ENCODE data around the gene LRBA. TPM values are rescaled to one million over a fixed set of nuclear protein-coding genes. Genes with fewer than 3 reads are reported as not detected.
A peak's percentile ranks its signal among the peaks of the same experiment; 100 is the strongest.

Gene LRBA
- total RNA-seq, 3 donors from 2014 or later (not counting 1 experiment from before 2014, with no cell fraction given), result 72.1 to 87.6 (median 83.1) TPM

DNA sequence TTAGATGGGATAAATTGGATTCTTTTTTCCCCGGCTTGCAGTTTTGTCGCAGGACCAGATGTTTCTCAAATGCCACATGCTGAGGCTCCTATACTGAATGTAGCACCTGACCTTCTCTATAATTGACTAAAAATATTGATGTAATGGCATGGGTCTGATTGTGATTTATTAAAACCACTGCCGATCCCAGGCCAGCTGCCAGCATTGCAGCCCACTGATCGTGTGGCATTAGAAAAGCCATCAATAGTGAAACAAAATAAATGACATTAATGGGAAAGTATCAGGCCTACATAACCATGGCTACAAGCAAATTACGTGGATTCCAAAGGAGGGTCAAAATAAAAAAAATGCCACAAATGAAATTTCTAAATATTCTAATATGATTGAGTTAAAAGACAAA, 334.4 kb downstream of the LRBA start:
- Histone ChIP-seq H3K4me3 (ENCODE audit: low read length) (no peak overlapping the region), H3K36me3 (ENCODE audit: control insufficient read depth, insufficient read depth, low read length) (peaks cover 7% of the 10 kb centered on the region), H3K27me3 (ENCODE audit: control insufficient read depth, insufficient read depth, low read length) (no peaks in the 10 kb centered on the region), H3K9me3 (ENCODE audit: control insufficient read depth, insufficient read depth, low read length) (no peaks in the 10 kb centered on the region), H3K4me1 (ENCODE audit: control insufficient read depth, insufficient read depth, low read length) (no peaks in the 10 kb centered on the region), H3K27ac (ENCODE audit: low read length) (no peak overlapping the region)
- peaks cover 5 to 21% of the 10 kb centered on the region in 2 donors for H3K4me1 Mint-ChIP-seq
- H3K27ac Mint-ChIP-seq, result no peak overlapping the region
- no peak for ATAC-seq
- TF ChIP-seq, protein P1, sequence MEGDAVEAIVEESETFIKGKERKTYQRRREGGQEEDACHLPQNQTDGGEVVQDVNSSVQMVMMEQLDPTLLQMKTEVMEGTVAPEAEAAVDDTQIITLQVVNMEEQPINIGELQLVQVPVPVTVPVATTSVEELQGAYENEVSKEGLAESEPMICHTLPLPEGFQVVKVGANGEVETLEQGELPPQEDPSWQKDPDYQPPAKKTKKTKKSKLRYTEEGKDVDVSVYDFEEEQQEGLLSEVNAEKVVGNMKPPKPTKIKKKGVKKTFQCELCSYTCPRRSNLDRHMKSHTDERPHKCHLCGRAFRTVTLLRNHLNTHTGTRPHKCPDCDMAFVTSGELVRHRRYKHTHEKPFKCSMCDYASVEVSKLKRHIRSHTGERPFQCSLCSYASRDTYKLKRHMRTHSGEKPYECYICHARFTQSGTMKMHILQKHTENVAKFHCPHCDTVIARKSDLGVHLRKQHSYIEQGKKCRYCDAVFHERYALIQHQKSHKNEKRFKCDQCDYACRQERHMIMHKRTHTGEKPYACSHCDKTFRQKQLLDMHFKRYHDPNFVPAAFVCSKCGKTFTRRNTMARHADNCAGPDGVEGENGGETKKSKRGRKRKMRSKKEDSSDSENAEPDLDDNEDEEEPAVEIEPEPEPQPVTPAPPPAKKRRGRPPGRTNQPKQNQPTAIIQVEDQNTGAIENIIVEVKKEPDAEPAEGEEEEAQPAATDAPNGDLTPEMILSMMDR (IDR thresholded peaks at IDR 0.05), result no peak
- no peaks in the 10 kb centered on the region for H3K27me3 Mint-ChIP-seq (ENCODE audit: low read depth in 2 of 2)
- WGBS (ENCODE audit: insufficient coverage), result 100% methylated on average over 4 of the region's 5 CpGs
- no peak for DNase-seq
- no peaks in the 10 kb centered on the region for H3K9me3 Mint-ChIP-seq
- intact Hi-C loops (cut with micrococcal nuclease), result no loop called here
- H3K4me3 Mint-ChIP-seq, result no peak overlapping the region
- H3K36me3 Mint-ChIP-seq, result no peaks in the 10 kb centered on the region

DNA sequence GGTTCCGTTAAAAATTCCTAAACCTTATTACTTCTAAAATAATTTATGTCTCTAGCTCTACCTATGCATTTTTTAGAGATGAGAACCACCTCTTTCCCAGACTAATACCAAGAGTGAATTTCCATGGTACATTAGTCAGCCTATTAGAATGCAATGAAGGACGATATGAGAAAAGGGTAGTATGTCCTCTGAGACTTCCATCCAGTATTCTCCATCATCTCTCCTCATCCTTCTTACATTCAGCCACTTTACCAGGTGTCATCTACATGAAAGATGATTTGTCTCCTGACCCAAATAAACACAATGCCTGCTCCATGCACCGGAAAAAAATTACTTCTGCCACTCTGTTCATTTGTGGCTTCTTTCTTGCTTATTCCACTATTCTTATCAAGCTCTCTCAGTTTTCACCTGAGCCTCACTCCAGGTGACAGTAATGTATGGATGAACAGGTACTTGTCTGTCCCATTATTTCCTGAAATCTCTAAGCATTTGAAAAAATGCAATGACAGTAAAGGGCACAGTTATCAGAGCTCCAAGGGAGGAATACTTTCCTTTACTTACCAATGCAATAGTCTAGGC, 335.2 kb downstream of the LRBA start:
- Mint-ChIP-seq H3K9me3 (no peaks in the 10 kb centered on the region), H3K27ac (peak overlapping the region in 1 of 2 donors; percentile 21), H3K27me3 (ENCODE audit: low read depth in 2 of 2) (no peaks in the 10 kb centered on the region), H3K36me3 (no peaks in the 10 kb centered on the region), H3K4me1 (peaks cover 5 to 19% of the 10 kb centered on the region in 2 donors), H3K4me3 (no peak overlapping the region)
- 98% methylated on average over 2 of the region's 3 CpGs for WGBS (ENCODE audit: insufficient coverage)
- no peaks in the 10 kb centered on the region for H3K27me3 ChIP-seq (ENCODE audit: control insufficient read depth, insufficient read depth, low read length)
- H3K9me3 ChIP-seq (ENCODE audit: control insufficient read depth, insufficient read depth, low read length), result no peaks in the 10 kb centered on the region
- H3K27ac ChIP-seq (ENCODE audit: low read length), result no peak overlapping the region
- H3K36me3 ChIP-seq (ENCODE audit: control insufficient read depth, insufficient read depth, low read length), result peaks cover 7% of the 10 kb centered on the region
- TF ChIP-seq, protein P1 (IDR thresholded peaks at IDR 0.05), result no peak
- no peaks in the 10 kb centered on the region for H3K4me1 ChIP-seq (ENCODE audit: control insufficient read depth, insufficient read depth, low read length)
- intact Hi-C loops (cut with micrococcal nuclease), result no loop called here
- no peak overlapping the region for H3K4me3 ChIP-seq (ENCODE audit: low read length)
- DNase-seq, result no peak
- ATAC-seq, result no peak

DNA sequence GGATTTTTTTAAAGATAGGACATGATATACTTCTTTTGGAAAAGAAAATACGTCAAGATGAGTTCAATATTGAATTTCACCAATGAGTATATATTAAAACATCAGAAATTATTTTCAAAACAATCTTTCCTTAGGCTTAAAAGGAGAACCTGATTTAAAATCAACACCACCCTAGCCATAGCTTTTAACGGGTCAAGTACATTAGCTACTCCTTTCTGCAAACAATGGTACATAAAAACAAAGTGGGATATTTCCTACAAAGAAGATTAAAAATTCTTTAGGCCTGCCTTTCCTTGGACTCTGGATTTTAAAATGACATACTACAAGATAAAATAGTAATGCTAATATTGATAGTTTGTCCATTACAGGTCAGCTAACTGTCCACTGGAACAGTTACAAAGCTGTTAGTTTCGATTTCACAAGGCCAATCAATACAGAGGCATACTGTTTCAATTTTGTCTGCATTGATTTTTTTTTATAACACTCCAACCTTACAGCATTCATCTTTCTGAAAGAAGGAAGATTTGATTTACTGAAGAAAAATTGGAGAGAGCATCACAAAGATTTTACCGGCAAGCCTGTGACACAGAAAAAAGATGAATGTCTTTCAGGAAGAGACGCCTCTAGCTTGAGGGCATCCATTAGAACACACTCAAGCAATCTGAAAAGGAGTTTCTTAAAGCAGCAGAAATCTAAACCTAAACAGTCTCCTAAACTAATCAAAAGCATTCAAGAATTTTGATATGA, 335.9 kb downstream of the LRBA start:
- intact Hi-C loops (cut with micrococcal nuclease), result no loop called here
- H3K9me3 ChIP-seq (ENCODE audit: control insufficient read depth, insufficient read depth, low read length), result no peaks in the 10 kb centered on the region
- DNase-seq, result no peak
- H3K27me3 ChIP-seq (ENCODE audit: control insufficient read depth, insufficient read depth, low read length), result no peaks in the 10 kb centered on the region
- no peaks in the 10 kb centered on the region for H3K27me3 Mint-ChIP-seq (ENCODE audit: low read depth in 2 of 2)
- no peak overlapping the region for H3K4me3 Mint-ChIP-seq
- H3K36me3 Mint-ChIP-seq, result no peaks in the 10 kb centered on the region
- TF ChIP-seq, protein P1 (IDR thresholded peaks at IDR 0.05), result no peak
- ATAC-seq, result no peak
- WGBS (ENCODE audit: insufficient coverage), result 97% methylated on average over 4 of the region's 5 CpGs
- H3K27ac Mint-ChIP-seq, result no peak overlapping the region
- peaks cover 5 to 15% of the 10 kb centered on the region in 2 donors for H3K4me1 Mint-ChIP-seq
- H3K9me3 Mint-ChIP-seq, result no peaks in the 10 kb centered on the region
- no peak overlapping the region for H3K4me3 ChIP-seq (ENCODE audit: low read length)
- peaks cover 7% of the 10 kb centered on the region for H3K36me3 ChIP-seq (ENCODE audit: control insufficient read depth, insufficient read depth, low read length)
- H3K4me1 ChIP-seq (ENCODE audit: control insufficient read depth, insufficient read depth, low read length), result no peaks in the 10 kb centered on the region
- no peak overlapping the region for H3K27ac ChIP-seq (ENCODE audit: low read length)

All from natural killer cell (primary cell).